GM18505 (cell line): ENCODE measurements around the gene CEP112.

ENCODE experiments used
- ATAC-seq: cut with Tn5 transposase; IDR thresholded peaks from one replicate; pipeline ENCODE4 v1.9.1; 2021; ENCODE audit not compliant: unreplicated experiment
- POLR2A ChIP-seq: IDR thresholded peaks from 4 replicates; pipeline ENCODE4 v1.6.1; 2011; ENCODE audit warnings: borderline replicate concordance; ENCODE audit not compliant: insufficient read depth, insufficient read length; ENCODE audit errors: extremely low read depth

CEP112 gene

DNA sequence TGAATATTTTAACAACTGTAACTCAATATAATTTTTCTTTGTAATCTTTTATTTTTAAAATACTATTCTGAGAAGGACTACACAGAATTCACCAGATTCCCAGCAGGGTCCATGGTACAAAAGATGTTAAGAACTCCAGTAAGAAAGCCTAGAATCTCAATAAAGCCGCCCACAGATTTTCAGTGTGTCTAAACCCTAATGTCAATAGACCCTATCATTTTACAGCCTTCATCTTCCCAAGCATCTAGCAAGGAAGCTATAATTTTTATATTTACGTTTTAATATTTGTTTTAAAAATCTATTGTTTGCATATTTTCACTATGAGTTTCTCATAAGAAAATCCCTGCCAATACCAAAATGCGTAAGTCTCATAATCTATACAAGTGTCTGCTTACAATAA lies 148.5 kb downstream of the CEP112 start:
- ATAC-seq = no peak
- no peak for TF ChIP-seq POLR2A

DNA sequence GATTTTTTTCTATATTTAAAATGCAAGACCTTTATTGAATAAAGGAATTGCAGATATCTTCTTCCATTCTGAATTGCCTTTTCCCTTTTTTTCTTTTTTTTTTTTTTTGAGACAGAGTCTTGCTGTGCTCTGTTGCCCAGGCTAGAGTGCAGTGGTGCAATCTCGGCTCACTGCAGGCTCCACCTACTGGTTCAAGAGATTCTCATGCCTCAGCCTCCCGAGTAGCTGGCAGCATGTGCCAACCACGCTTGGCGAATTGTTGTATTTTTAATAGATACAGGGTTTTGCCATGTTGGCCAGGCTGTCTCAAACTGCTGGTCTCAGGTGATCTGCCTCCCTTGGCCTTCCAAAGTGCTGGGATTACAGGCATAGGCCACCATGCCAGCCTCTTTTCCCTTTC lies 151.5 kb downstream of the CEP112 start:
- no peak for ATAC-seq
- TF ChIP-seq POLR2A = no peak

DNA sequence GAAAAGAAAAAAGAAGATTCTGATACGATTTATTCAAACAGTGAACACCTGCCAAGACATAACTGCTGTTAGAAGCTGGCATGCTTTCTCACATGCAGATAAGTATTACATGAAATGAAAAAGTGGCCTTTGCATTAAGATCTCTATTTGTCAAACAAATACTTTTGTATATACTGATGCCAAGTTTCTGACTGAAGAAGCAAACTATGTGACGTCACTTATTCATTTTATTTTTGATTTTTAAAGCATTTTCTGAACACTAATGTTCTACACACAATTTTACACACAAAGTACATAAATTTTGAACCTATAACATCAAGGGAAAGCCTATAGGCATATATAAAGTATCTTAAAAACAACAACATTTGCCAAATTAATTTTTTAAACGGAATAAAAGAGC lies 153.8 kb downstream of the CEP112 start:
- no peak for TF ChIP-seq POLR2A
- ATAC-seq = no peak

DNA sequence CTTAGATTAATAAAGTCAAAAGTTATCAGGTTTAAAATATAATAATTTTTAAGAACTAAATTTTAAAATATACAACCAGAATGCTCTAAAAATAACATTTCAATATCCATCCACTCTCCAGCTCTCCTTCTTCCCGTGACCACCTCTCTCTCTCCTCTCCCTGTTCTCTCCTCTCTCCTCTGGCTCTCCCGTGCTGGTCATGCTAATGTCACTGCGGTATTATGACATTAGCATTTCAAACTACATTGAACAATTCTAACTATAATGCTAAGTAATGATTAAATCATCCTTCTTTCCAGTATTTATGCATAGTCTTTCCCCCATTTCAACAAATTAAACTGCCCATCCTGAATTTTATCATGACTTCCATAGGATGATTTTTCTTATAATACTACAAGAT lies 154.7 kb downstream of the CEP112 start:
- no peak for ATAC-seq
- no peak for TF ChIP-seq POLR2A

DNA sequence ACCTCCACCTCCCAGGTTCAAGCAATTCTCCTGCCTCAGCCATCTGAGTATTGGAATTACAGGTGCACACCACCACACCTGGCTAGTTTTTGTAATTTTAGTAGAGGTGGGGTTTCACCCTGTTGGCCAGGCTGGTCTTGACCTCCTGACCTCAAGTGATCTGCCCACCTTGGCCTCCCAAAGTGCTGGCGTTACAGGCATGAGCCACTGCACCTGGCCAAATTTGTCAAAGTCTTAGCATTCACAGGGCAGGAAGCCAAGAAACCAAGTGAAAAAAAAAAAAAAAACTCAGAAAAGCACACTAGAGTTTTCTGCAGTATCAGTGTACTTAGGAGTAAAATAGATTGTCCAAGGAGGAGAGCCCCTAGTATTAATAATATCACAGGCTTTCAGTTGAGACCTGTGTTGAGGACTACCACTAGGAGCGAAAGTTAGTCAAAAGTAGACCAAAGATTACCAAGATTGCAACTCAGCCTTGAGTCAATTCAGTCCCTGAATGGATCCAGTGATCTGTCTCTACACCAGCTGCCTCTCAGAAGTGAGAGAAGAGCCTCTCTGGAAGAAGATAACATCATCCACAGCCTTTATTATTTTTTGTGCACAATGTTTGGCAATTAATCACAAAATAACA lies 159.7 kb downstream of the CEP112 start:
- no peak for TF ChIP-seq POLR2A
- peak; percentile 68 for ATAC-seq

DNA sequence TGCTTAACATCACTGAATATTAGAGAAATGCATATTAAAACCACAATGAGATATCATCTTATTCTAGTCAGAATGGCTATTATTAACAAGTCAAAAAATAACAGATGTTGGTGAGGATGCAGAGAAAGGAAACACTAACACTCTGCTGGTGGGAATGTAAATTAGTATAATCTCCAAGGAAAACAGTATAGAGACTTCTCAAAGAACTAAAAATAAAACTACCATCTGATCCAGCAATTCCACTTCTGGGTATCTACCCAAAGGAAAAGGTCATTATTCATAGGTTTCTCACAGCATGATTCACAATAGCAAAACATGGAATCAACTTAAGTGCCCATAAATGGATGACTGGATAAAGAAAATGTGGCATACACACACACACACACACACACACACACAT lies 166.4 kb downstream of the CEP112 start:
- no peak for TF ChIP-seq POLR2A

DNA sequence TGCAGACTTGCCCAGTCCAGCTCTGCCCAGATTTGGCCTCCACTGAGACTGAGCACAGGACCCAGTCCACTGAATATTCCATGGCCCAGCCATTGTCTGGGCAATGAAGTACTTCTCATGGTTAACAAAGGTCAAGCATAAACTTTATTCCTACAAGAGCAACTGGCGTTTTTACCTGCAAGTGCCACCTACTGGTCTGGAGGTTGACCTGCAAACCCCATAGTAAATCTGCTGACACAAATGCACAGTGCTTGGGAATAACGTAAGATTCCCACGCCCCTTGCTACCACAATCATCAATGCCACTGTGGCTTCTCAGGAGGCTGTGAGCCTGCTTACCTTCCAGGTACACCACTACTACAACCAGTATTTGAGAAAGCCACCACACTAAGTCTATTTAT lies 170.2 kb downstream of the CEP112 start:
- ATAC-seq = no peak
- no peak for TF ChIP-seq POLR2A

More for the DNA sequence above, 166.4 kb downstream of the CEP112 start:
- ATAC-seq = no peak

DNA sequence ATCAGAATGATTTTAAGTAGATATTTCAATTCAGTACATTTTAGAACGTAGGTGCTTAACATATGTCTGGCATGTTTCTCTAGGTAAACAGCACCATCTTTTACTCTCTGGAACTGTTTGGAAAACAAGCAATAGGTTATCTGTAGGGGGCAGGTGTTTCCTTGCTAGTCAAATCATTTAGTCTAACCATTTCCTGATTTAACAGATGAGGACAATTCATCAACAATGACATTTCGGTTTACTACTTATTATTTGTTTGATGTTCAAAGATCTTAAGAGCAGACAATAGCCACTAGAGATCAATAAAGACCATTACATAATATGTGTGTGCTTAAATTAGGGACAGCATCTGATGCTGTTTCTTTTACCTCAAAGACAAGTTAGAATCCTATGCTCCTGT lies 173.1 kb downstream of the CEP112 start:
- no peak for TF ChIP-seq POLR2A
- ATAC-seq = no peak

DNA sequence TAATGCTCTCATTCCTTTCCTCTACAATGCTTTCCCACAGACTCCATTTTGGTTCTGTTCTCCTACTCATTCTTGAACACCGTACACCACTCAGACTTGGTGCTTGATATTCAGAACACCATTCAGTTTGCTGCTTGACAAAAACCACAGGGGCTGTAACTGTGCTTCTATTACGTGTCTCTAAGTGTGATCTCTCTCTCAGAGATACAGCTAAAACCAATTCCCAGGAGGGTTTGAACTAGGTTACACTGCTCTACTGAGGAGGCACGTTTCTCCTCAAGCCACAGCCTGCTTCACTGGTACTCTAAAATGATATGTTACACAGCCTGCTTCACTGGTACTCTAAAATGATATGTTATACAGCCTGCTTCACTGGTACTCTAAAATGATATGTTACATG lies 175.7 kb downstream of the CEP112 start:
- TF ChIP-seq POLR2A = no peak
- no peak for ATAC-seq

DNA sequence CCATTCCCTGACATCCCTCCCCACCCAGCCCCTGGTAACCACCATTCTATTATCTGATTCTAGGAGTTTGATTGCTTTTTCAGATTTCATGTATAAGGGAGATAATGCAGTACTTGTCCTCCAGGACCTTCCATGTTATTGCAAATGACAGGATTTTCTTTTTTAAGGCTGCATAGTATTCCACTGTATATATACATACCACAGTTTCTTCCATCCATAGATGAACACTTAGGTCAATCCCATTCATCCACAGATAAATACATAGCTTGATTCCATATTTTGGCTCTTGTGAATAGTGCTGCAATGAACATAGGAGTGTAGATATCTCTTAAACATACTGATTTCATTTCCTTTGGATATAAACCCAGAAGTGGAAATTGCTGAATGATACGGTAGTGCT lies 183.3 kb downstream of the CEP112 start:
- no peak for ATAC-seq
- TF ChIP-seq POLR2A = no peak

DNA sequence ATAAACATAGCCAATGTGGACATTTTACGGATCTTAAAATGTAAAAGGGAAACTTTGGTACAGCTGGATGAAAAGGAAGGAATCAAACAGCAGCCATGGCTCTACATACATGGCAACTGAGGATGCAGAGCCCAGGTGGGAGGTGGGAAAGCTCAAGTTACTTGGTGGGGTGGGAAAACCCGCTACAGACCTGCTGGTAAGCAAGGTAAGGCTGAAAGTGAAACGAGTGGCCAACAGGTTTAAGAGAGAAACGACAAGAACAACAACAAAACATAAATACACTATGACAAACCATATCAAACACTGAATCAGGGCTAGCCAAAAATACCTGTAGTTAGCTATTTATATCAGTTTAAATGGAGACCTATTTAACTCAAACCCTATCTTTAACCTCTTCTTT lies 185.3 kb downstream of the CEP112 start:
- ATAC-seq = no peak
- TF ChIP-seq POLR2A = no peak

DNA sequence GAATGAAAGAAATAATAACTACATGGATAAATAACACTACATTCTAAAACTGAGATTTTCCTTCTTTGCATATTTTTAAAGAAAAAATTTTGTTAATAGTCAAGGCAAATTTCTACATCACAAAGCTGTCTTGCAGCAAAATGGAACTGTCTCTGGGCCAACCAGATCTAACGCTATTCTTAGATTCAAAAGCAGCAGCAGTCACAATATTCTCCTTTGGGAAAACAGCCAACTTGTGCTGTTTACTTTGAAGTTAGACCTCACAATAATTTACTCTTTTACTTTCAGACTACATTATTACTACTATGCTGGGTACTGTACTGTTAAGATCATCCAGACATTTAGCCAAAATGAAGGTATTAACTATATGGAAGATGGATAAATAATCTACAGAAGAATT lies 189.1 kb downstream of the CEP112 start:
- no peak for ATAC-seq
- TF ChIP-seq POLR2A = no peak

DNA sequence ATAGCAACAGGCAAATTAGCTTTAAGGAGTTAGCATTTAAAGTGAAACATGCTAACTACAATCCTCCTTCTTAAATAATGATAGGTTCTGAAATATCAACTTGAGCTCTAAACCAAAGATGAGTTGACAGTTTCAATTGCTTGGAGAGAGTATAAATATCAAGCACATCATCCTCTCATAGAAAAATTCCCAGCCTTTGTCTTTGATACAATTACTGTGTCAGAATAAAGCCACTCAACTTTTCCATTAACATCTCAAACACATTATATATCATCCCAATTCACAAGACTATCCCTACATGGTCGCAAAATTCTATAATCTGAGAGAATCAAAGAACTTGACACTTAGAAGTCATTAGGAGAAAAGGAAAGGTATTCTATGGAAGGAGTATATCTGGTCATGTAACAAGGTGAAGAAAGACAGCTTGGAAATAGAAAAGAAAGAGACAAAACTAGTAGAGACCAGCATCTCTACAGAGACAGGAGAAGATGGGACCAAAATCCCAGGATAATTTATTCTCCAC lies 189.8 kb downstream of the CEP112 start:
- TF ChIP-seq POLR2A = no peak
- no peak for ATAC-seq

DNA sequence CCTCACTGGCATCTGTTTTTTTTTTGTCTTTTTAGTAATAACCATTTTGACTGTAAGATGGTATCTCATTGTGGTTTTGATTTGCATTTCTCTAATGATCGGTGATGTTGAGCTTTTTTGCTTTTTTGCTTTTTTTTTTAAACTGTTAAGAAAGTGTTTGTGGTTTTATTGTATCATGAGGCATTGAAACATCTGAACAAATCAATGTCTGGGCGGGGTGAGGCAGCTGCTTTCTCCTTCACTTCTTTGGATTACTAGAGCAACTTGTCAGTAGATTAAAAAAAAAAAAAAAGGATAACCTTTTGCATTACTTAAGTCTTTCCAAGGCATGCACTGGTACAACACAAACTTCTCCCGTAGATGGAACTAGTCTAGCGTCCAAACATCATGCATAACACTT lies 191.7 kb downstream of the CEP112 start:
- no peak for TF ChIP-seq POLR2A
- no peak for ATAC-seq

DNA sequence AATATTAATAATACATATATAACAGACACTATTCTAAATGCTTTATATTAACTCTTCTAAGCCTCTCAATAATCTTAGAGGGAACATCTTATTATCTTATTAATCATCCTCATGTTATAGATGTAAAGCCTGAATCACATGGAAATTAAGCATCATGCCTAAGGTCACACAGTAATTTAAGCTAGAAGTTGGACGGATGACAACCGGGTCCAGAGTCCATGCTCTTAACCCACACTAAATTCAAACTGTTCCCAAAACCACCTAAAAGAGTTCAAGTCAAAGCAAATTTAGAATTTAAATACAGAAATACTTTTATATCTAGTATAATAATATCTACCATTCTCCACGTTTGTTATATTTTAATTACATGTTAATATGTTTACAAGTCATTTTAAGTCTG lies 193.3 kb downstream of the CEP112 start:
- no peak for ATAC-seq
- TF ChIP-seq POLR2A = no peak
